ENCODE measurements around the gene LDLR.

The LDLR gene

GRCh38 chr19:11168568-11168967 is 79.3 kb downstream of the LDLR start:
- no peak for TF ChIP-seq CTCF (IDR thresholded peaks at IDR 0.05; ENCODE audit: borderline replicate concordance, insufficient read depth, low read depth, low read length)
- no peak overlapping the region for H3K4me3 ChIP-seq (ENCODE audit: low read depth, low read length)

GRCh38 chr19:11169896-11170678 is 80.8 kb downstream of the LDLR start:
- TF ChIP-seq CTCF (IDR thresholded peaks at IDR 0.05; ENCODE audit: borderline replicate concordance, insufficient read depth, low read depth, low read length) = no peak
- no peak overlapping the region for H3K4me3 ChIP-seq (ENCODE audit: low read depth, low read length)

- TF ChIP-seq CTCF (IDR thresholded peaks at IDR 0.05; ENCODE audit: borderline replicate concordance, insufficient read depth, low read depth, low read length) = no peak
- H3K4me3 ChIP-seq (ENCODE audit: low read depth, low read length) = no peak overlapping the region
These were observed 81.9 kb downstream of the LDLR start for GRCh38 chr19:11171144-11171543.

- no peak overlapping the region for H3K4me3 ChIP-seq (ENCODE audit: low read depth, low read length)
- TF ChIP-seq CTCF (IDR thresholded peaks at IDR 0.05; ENCODE audit: borderline replicate concordance, insufficient read depth, low read depth, low read length) = no peak
These were observed 83.3 kb downstream of the LDLR start for GRCh38 chr19:11172576-11172975.

- no peak for TF ChIP-seq CTCF (IDR thresholded peaks at IDR 0.05; ENCODE audit: borderline replicate concordance, insufficient read depth, low read depth, low read length)
- H3K4me3 ChIP-seq (ENCODE audit: low read depth, low read length) = no peak overlapping the region
These were observed 84.4 kb downstream of the LDLR start for GRCh38 chr19:11173516-11174155.

GRCh38 chr19:11174336-11174735 is 85.1 kb downstream of the LDLR start:
- no peak for TF ChIP-seq CTCF (IDR thresholded peaks at IDR 0.05; ENCODE audit: borderline replicate concordance, insufficient read depth, low read depth, low read length)
- no peak overlapping the region for H3K4me3 ChIP-seq (ENCODE audit: low read depth, low read length)

GRCh38 chr19:11175920-11176319 is 86.7 kb downstream of the LDLR start:
- TF ChIP-seq CTCF (IDR thresholded peaks at IDR 0.05; ENCODE audit: borderline replicate concordance, insufficient read depth, low read depth, low read length) = no peak

More at GRCh38 chr19:11175920-11176319, 86.7 kb downstream of the LDLR start:
- no peak overlapping the region for H3K4me3 ChIP-seq (ENCODE audit: low read depth, low read length)

Measured in GM12875 (cell line).